Ishikawa (cell line): ENCODE measurements around the gene TMEM183A.

ENCODE experiments used
- ZBTB7A ChIP-seq: IDR thresholded peaks from 2 replicates; pipeline ENCODE4 v1.6.1; 2012; ENCODE audit warnings: low read depth
- TF ChIP-seq, protein P1 (sequence below): IDR thresholded peaks from 2 replicates; pipeline ENCODE4 v1.6.1; 2012; ENCODE audit warnings: low read depth, mild to moderate bottlenecking
- TF ChIP-seq, protein P2 (sequence below): IDR thresholded peaks from 2 replicates; pipeline ENCODE4 v1.6.1; 2012

DNA sequence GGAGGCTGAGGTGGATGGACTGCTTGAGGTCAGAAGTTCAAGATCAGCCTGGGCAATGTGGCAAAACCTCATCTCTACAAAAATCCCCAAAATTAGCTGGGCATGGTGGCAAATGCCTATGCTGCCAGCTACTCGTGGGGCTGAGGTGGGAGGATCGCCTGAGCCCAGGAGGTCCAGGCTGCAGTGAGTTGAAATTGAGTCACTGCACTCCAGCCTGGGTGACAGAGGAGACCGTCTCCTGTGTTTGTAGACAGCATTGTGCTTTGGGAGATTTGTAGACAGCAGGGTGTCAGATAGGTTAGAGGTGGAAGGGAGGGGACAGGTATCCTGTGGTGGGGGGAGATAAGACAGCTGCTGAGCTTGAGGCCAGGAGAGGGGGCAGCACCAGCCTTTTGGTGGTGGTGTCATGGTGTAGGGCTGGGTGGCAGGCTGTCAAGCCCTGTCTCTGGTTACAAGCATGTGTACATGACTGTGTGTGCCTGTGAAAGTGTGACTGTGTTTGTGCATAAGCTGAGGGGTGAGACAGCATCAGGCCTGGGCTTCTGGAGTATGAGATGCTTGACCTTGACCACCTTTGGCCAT, 34.3 kb downstream of the TMEM183A start:
- TF ChIP-seq, protein P1, sequence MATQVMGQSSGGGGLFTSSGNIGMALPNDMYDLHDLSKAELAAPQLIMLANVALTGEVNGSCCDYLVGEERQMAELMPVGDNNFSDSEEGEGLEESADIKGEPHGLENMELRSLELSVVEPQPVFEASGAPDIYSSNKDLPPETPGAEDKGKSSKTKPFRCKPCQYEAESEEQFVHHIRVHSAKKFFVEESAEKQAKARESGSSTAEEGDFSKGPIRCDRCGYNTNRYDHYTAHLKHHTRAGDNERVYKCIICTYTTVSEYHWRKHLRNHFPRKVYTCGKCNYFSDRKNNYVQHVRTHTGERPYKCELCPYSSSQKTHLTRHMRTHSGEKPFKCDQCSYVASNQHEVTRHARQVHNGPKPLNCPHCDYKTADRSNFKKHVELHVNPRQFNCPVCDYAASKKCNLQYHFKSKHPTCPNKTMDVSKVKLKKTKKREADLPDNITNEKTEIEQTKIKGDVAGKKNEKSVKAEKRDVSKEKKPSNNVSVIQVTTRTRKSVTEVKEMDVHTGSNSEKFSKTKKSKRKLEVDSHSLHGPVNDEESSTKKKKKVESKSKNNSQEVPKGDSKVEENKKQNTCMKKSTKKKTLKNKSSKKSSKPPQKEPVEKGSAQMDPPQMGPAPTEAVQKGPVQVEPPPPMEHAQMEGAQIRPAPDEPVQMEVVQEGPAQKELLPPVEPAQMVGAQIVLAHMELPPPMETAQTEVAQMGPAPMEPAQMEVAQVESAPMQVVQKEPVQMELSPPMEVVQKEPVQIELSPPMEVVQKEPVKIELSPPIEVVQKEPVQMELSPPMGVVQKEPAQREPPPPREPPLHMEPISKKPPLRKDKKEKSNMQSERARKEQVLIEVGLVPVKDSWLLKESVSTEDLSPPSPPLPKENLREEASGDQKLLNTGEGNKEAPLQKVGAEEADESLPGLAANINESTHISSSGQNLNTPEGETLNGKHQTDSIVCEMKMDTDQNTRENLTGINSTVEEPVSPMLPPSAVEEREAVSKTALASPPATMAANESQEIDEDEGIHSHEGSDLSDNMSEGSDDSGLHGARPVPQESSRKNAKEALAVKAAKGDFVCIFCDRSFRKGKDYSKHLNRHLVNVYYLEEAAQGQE, result no peak
- no peak for TF ChIP-seq ZBTB7A
- TF ChIP-seq, protein P2, sequence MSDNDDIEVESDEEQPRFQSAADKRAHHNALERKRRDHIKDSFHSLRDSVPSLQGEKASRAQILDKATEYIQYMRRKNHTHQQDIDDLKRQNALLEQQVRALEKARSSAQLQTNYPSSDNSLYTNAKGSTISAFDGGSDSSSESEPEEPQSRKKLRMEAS, result no peak
